TTC549 (cell line): Measurements from ENCODE around the gene HBA2.
"Not testable (repeated sequence)": the region's sequence is repeated elsewhere in the genome, so short reads cannot be mapped to it uniquely, and the experiment has no call there.

Source experiments
- FAIRE-seq: peaks from 2 replicates; lab custom pipeline; 2012; peaks lifted over from hg19 to GRCh38; lab: Jason Lieb, UNC

The HBA2 gene

DNA sequence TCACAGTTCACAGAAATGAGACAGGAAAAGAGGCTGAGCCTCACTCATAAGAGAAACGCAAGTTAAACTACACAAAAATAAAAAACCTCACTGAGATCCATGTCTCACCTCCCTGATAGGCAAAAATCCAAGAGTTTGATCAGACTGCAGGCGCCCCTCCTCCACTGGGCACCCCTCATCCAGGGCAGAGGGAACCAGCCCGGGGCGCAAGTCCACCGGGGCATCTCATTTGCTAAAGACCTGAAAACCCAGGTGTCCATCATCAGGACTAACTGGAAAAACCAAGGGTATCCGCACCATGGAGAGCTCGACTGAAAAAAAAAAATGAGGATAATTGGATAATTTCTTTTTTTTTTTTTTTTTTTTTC is 17.7 kb upstream of the HBA2 start:
- no peak for FAIRE-seq

DNA sequence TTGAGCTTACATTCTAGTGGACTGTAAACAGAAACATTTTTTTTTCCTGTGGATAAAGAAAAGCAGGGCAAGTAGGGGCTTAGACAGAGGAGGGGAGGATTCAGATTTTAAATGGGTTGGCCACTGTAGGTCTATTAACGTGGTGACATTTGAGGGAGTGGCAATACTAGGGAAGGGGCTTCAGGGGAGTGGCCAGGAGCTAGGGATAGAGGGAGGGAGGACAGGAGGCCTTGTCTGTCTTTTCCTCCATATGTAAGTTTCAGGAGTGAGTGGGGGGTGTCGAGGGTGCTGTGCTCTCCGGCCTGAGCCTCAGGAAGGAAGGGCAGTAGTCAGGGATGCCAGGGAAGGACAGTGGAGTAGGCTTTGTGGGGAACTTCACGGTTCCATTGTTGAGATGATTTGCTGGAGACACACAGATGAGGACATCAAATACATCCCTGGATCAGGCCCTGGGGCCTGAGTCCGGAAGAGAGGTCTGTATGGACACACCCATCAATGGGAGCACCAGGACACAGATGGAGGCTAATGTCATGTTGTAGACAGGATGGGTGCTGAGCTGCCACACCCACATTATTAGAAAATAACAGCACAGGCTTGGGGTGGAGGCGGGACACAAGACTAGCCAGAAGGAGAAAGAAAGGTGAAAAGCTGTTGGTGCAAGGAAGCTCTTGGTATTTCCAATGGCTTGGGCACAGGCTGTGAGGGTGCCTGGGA is 13.4 kb upstream of the HBA2 start:
- no peak for FAIRE-seq

DNA sequence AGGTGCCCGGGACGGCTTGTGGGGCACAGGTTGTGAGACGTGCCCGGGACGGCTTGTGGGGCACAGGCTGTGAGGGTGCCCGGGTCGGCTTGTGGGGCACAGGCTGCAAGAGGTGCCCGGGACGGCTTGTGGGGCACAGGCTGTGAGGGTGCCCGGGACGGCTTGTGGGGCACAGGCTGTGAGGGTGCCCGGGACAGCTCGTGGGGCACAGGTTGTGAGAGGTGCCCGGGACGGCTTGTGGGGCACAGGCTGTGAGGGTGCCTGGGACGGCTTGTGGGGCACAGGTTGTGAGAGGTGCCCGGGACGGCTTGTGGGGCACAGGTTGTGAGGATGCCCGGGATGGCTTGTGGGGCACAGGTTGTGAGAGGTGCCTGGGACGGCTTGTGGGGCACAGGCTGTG is 12.4 kb upstream of the HBA2 start:
- FAIRE-seq: not testable (repeated sequence)

DNA sequence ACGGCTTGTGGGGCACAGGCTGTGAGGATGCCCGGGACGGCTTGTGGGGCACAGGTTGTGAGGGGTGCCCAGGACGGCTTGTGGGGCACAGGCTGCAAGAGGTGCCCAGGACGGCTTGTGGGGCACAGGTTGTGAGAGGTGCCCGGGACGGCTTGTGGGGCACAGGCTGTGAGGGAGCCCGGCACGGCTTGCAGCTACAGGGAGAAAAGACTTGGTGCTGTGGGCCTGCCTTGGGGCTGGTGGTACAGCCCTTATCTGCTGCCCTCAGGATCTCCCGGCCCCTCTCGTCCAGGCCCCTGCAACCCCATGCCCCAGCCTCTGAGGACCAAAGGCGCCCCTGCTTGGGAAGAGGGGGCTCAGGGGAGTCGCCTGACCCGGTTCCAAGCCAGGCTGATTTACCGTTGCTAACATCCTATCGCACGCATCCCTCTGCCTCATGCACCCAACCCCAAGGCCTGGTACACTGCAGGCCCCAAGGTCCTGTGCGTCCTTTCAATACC is 11.9 kb upstream of the HBA2 start:
- no peak for FAIRE-seq

DNA sequence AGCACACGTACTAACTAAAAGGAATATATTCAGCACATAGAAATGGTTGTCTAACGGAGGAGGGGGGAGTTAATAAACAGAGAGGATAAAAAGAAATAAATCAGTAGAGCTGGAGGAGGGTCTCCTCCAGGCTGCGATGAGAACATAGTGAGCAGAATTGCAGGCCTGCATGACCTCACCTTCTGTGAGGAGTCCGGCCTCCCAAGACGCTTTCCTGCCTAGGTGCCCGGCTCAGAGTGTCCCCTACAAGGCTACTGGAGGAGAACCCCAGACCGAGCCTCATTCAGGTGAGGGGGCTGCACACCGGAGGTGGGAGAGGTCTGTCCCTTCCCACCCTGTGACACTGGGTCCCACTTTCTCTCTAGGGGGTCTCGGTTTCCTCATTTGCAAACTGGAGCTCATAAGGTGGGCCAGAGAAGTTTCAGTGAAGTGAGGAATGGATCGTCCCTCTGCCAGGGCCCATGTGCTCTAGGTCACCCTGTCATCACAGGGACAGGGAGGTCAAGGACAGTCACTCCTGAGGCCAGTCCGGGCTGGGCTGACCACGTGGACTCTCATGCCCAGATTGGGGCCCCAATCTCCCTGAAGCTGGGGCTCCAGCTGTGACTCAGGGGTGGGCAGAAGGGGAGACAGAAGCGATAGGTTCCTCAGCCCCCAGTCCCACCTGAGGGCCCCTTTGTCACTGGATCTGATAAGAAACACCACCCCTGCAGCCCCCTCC is 10.2 kb upstream of the HBA2 start:
- no peak for FAIRE-seq

DNA sequence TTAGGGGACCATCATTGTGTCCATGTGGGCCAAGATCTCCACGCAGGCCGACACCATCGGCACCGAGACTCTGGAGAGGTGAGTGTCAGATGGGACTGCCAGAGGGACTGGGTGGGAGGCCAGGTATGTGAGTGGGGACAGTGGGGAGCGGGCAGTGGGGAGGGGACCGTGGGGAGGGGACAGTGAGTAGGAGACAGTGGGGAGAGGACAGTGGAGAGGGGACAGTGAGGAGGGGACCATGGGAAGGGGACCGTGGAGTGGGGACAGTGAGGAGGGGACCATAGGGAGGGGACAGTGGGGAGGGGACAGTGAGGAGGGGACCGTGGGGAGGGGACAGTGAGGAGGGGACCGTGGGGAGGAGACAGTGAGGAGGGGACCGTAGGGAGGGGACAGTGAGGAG is 9.5 kb upstream of the HBA2 start:
- not testable (repeated sequence) for FAIRE-seq

DNA sequence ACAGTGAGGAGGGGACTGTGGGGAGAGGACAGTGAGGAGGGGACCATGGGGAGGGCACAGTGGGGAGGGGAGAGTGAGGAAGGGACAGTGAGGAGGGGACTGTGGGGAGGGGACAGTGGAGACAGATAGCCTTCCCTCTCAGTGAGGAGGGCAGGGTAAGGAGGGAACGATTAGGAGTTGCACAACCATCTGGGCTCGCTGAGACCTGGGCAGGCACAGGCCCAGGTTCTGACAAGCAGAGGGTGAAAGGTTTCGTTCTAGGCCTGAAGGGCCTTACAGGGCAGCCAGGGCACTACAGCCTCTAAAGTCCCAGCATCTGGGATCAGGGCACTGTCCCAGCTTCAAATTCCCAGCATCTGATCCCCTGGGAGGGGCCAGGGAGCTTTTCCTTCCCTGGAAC is 9.0 kb upstream of the HBA2 start:
- not testable (repeated sequence) for FAIRE-seq

DNA sequence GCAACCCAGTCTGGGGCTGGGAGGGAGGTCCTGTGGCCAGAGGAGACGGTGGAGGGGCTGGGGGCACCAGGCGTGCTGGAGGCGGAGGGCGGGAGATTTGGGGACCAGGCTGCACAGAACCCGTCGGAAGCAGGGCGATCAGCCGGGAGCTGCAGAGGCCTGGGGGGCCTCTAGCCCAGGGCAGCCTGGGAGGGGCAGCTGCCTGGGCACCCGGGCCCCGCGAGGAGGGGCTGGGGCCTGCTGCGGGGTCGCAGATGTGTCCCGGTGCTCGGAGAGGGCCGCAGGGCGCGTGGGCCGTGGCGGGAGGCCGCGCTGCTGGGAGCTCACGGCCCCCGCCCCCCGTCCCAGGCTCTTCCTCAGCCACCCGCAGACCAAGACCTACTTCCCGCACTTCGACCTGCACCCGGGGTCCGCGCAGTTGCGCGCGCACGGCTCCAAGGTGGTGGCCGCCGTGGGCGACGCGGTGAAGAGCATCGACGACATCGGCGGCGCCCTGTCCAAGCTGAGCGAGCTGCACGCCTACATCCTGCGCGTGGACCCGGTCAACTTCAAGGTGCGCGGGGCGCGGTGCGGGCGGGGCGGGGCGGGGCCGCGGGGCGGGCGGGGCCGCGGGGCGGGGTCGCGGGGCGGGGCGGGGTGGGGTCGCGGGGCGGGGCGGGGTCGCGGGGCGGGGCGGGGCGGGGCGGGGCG is 8.4 kb upstream of the HBA2 start:
- FAIRE-seq: not testable (repeated sequence)

DNA sequence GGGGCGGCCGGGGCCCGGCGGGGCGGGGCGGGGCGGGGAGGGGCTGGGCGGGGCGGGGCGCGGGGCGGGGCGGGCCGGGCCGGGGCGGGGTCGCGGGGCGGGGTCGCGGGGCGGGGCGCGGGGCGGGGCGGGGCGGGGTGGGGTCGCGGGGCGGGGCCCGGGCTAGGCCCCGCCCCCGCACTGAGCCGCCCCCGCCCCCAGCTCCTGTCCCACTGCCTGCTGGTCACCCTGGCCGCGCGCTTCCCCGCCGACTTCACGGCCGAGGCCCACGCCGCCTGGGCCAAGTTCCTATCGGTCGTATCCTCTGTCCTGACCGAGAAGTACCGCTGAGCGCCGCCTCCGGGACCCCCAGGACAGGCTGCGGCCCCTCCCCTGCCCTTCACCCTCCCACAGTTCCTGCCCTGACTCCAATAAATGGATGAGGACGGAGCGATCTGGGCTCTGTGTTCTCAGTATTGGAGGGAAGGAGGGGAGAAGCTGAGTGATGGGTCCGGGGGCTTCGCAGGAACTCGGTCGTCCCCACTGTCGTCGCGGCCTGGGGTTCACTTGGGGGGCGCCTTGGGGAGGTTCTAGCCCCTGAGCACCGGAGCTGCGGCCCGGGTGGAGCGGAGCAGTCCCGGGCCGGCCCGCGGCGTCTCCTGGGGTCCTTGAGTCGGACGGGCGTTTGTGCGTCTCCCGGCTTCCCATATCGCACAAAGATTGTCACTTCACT is 7.7 kb upstream of the HBA2 start:
- FAIRE-seq: no peak

DNA sequence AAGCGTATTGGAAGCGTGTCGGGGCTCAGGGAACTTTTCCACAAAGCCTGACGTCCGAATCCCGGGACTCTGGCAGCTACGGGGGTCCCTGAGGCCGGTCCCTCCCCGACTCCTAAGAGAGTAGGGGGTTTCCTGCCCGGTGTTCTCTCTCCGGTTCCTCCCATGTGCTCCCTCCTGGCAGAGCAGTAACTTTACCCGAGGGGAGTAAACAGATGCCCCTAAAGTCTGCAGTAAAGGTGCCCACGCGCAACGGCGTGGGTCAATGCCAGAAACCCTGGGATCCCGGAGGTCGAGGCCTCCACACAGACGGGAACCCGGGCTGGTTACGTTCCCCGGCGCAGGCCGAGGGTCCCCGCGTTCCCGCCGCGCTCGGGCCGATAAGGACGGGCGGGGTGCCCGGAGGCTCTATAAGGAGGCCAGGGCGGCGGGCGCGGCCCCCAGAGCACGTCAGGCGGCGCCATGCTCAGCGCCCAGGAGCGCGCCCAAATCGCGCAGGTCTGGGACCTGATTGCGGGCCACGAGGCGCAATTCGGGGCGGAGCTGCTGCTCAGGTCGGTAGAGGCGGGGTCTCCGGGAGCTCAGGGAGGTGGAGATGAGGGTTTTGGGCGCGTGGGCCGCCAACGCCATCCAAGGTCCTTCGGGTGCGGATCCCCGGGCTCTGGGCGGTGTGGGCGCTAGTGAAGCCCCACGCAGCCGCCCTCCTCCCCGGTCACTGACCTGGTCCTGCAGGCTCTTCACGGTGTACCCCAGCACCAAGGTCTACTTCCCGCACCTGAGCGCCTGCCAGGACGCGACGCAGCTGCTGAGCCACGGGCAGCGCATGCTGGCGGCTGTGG is 6.9 kb upstream of the HBA2 start, which contains the start of gene HBM:
Gene HBM, plus strand, starts transcription at position 440 of the 836 bp plus-strand sequence. Its CDS starts 20 bp downstream, at position 460.
- no peak for FAIRE-seq

DNA sequence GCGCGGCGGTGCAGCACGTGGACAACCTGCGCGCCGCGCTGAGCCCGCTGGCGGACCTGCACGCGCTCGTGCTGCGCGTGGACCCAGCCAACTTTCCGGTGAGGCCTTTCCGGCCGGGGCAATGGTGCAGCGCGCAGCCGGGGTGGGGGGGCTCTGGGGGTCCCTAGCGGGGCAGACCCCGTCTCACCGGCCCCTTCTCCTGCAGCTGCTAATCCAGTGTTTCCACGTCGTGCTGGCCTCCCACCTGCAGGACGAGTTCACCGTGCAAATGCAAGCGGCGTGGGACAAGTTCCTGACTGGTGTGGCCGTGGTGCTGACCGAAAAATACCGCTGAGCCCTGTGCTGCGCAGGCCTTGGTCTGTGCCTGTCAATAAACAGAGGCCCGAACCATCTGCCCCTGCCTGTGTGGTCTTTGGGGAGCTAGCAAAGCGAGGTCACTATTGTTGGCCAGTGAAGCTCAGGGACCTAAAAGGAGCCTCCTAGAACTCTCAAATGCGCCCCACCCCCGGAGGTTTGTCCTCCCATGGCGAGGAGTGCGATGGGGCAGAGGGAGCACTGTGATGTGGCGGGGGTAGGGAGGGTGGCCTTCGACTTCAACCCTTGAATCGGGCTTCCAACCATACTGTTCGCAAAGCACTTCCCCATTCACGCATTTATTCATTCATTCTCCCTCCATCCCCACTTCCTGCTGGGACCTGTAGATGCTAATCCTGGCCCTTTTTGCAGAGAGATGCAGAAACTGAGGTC is 6.1 kb upstream of the HBA2 start:
- FAIRE-seq: no peak

DNA sequence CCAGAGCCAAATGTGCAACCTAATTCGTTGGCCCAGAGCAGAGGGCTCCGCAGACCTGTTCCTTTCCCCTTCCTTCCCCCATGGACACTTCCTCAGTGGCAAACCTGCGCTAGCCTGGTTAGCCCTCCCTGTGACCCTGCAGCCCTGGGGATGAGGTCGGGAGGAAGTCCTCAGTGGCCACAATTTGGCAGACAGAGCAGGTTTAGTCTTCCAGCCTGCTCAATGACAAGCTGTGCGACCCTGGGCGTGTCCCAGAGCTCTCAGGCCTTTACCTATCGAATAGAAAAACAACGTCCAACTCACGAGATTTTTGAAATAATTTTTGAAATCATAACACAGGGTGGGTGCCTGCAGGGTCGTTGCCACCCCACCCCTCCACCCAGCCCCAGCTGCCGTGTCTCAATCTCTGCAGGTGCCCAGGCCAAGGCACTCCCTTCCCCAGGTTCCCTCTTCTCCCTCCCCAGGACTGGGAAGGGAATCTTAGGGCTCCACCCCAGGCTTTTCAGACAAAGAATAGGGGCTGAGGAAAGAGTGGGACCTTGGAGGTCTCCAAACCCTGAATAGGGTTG is 5.5 kb upstream of the HBA2 start:
- FAIRE-seq: no peak

DNA sequence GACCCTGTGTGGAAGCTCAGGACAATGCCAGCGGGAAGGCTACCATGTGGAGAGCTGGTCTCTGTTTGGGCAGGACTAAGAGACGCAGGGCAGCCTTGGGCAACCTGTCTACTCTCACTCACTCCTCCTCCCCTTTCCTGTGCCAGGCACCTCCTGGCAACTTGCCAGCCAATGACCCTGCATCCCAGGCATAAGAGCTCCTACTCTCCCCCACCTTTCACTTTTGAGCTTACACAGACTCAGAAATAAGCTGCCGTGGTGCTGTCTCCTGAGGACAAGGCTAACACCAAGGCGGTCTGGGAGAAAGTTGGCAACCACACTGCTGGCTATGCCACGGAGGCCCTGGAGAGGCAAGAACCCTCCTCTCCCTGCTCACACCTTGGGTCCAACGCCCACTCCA is 4.3 kb upstream of the HBA2 start:
- FAIRE-seq: no peak

DNA sequence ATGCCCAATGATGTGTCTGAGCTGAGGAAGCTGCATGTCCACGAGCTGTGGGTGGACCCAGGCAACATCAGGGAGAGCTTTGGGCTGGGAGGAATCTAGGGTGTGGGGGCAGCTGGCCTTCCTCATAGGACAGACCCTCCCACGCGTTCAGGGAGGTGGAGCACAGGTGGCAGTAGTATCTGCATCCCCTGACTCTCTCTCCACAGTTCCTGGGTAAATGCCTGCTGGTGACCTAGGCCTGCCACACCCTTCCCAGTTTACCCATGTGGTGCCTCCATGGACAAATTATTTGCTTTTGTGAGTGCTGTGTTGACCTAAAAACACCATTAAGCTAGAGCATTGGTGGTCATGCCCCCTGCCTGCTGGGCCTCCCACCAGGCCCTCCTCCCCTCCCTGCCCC is 3.7 kb upstream of the HBA2 start:
- FAIRE-seq: no peak

DNA sequence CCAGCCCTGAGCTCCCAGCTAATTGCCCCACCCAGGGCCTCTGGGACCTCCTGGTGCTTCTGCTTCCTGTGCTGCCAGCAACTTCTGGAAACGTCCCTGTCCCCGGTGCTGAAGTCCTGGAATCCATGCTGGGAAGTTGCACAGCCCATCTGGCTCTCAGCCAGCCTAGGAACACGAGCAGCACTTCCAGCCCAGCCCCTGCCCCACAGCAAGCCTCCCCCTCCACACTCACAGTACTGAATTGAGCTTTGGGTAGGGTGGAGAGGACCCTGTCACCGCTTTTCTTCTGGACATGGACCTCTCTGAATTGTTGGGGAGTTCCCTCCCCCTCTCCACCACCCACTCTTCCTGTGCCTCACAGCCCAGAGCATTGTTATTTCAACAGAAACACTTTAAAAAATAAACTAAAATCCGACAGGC is 2.6 kb upstream of the HBA2 start:
- not testable (repeated sequence) for FAIRE-seq

DNA sequence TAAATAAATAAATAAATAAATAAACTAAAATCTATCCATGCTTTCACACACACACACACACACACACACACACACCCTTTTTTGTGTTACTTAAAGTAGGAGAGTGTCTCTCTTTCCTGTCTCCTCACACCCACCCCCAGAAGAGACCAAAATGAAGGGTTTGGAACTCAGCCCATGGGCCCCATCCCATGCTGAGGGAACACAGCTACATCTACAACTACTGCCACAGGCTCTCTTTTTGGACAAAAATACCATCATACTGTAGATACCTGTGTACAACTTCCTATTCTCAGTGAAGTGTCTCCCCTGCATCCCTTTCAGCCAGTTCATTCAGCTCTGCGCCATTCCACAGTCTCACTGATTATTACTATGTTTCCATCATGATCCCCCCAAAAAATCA is 1.9 kb upstream of the HBA2 start:
- FAIRE-seq: no peak

DNA sequence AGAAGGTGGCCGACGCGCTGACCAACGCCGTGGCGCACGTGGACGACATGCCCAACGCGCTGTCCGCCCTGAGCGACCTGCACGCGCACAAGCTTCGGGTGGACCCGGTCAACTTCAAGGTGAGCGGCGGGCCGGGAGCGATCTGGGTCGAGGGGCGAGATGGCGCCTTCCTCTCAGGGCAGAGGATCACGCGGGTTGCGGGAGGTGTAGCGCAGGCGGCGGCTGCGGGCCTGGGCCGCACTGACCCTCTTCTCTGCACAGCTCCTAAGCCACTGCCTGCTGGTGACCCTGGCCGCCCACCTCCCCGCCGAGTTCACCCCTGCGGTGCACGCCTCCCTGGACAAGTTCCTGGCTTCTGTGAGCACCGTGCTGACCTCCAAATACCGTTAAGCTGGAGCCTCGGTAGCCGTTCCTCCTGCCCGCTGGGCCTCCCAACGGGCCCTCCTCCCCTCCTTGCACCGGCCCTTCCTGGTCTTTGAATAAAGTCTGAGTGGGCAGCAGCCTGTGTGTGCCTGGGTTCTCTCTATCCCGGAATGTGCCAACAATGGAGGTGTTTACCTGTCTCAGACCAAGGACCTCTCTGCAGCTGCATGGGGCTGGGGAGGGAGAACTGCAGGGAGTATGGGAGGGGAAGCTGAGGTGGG is 657 bp downstream of the HBA2 start:
- FAIRE-seq: not testable (repeated sequence)

DNA sequence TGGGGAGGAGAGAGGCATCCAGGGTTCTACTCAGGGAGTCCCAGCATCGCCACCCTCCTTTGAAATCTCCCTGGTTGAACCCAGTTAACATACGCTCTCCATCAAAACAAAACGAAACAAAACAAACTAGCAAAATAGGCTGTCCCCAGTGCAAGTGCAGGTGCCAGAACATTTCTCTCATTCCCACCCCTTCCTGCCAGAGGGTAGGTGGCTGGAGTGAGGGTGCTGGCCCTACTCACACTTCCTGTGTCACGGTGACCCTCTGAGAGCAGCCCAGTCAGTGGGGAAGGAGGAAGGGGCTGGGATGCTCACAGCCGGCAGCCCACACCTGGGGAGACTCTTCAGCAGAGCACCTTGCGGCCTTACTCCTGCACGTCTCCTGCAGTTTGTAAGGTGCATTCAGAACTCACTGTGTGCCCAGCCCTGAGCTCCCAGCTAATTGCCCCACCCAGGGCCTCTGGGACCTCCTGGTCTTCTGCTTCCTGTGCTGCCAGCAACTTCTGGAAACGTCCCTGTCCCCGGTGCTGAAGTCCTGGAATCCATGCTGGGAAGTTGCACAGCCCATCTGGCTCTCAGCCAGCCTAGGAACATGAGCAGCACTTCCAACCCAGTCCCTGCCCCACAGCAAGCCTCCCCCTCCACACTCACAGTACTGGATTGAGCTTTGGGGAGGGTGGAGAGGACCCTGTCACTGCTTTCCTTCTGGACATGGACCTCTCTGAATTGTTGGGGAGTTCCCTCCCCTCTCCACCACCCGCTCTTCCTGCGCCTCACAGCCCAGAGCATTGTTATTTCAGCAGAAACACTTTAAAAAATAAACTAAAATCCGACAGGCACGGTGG is 1.5 kb downstream of the HBA2 start:
- FAIRE-seq: not testable (repeated sequence)
